SK-N-SH treated with all-trans-retinoic acid at 6 μM for 48 hours (cell line): ENCODE data around the gene PRDM11.

ENCODE experiments used
- ATAC-seq: fragments of 200-7000 bp; cut with Tn5 transposase; 3 replicates; pipeline ENCODE4 v1.9.1; 2020; ENCODE audit warnings: mild to moderate bottlenecking, moderate library complexity
- ARNTL ChIP-seq: fragments of 450-650 bp; formaldehyde crosslinking; IDR thresholded peaks from 2 replicates; pipeline ENCODE4 v1.5.0; 2020; ENCODE audit warnings: low read depth, mild to moderate bottlenecking, moderate library complexity, borderline replicate concordance
- BACH2 ChIP-seq: fragments of 250-450 bp; sonication (Bioruptor Pico); IDR thresholded peaks from 2 replicates; pipeline ENCODE4 v1.9.0; 2021; ENCODE audit warnings: mild to moderate bottlenecking, borderline replicate concordance
- CREB5 ChIP-seq: fragments of 250-450 bp; sonication (Bioruptor Pico); IDR thresholded peaks from 2 replicates; pipeline ENCODE4 v1.5.1; 2020; ENCODE audit warnings: low read depth, mild to moderate bottlenecking, moderate library complexity
- CSDC2 ChIP-seq: fragments of 250-450 bp; sonication (Bioruptor Pico); IDR thresholded peaks from 2 replicates; pipeline ENCODE4 v1.5.0; 2020; ENCODE audit warnings: mild to moderate bottlenecking, moderate library complexity
- ESRRG ChIP-seq: fragments of 250-450 bp; sonication (Bioruptor Pico); IDR thresholded peaks from 2 replicates; pipeline ENCODE4 v1.6.1; 2021; ENCODE audit warnings: mild to moderate bottlenecking
- GLIS3 ChIP-seq: fragments of 250-450 bp; sonication (Bioruptor Pico); IDR thresholded peaks from 2 replicates; pipeline ENCODE4 v1.5.0; 2020; ENCODE audit warnings: mild to moderate bottlenecking, moderate library complexity
- ISL1 ChIP-seq: fragments of 250-450 bp; sonication (Bioruptor Pico); IDR thresholded peaks from 2 replicates; pipeline ENCODE4 v2.1.2; 2022; ENCODE audit warnings: mild to moderate bottlenecking, moderate library complexity
- OSR1 ChIP-seq: fragments of 250-450 bp; sonication (Bioruptor Pico); IDR thresholded peaks from 2 replicates; pipeline ENCODE4 v1.8.0; 2022; ENCODE audit warnings: moderate library complexity, mild to moderate bottlenecking, inconsistent platforms
- PATZ1 ChIP-seq: fragments of 250-450 bp; sonication (Bioruptor Pico); IDR thresholded peaks from 2 replicates; pipeline ENCODE4 v1.8.0; 2020; ENCODE audit warnings: mild to moderate bottlenecking, moderate library complexity, borderline replicate concordance
- POU6F1 ChIP-seq: fragments of 250-450 bp; sonication (Bioruptor Pico); IDR thresholded peaks from 2 replicates; pipeline ENCODE4 v1.8.0; 2021; ENCODE audit warnings: low read depth, mild to moderate bottlenecking, moderate library complexity, borderline replicate concordance
- PPARA ChIP-seq: fragments of 250-450 bp; sonication (Bioruptor Pico); IDR thresholded peaks from 2 replicates; pipeline ENCODE4 v1.5.0; 2020; ENCODE audit warnings: mild to moderate bottlenecking, borderline replicate concordance
- SNAI2 ChIP-seq: fragments of 250-450 bp; sonication (Bioruptor Pico); IDR thresholded peaks from 2 replicates; pipeline ENCODE4 v1.5.0; 2020; ENCODE audit warnings: mild to moderate bottlenecking, moderate library complexity
- TCF4 ChIP-seq: fragments of 250-450 bp; sonication (Bioruptor Pico); IDR thresholded peaks from 2 replicates; pipeline ENCODE4 v1.8.0; 2021; ENCODE audit warnings: mild to moderate bottlenecking, moderate library complexity, borderline replicate concordance
- ZC3H10 ChIP-seq: fragments of 250-450 bp; sonication (Bioruptor Pico); IDR thresholded peaks from 2 replicates; pipeline ENCODE4 v1.5.1; 2021; ENCODE audit warnings: mild to moderate bottlenecking, moderate library complexity
- ZFP3 ChIP-seq: fragments of 250-450 bp; sonication (Bioruptor Pico); IDR thresholded peaks from 2 replicates; pipeline ENCODE4 v1.5.0; 2020; ENCODE audit warnings: mild to moderate bottlenecking, moderate library complexity
- ZFP30 ChIP-seq: fragments of 450-650 bp; formaldehyde crosslinking; IDR thresholded peaks from 2 replicates; pipeline ENCODE4 v1.5.0; 2022; ENCODE audit warnings: mild to moderate bottlenecking, moderate library complexity
- ZNF565 ChIP-seq: fragments of 450-650 bp; formaldehyde crosslinking; conservative IDR thresholded peaks from 2 replicates; pipeline ENCODE4 v1.5.0; 2020; ENCODE audit warnings: low read depth, mild to moderate bottlenecking, moderate library complexity
- ZNF70 ChIP-seq: fragments of 450-650 bp; formaldehyde crosslinking; IDR thresholded peaks from 2 replicates; pipeline ENCODE4 v1.5.0; 2020; ENCODE audit warnings: mild to moderate bottlenecking, moderate library complexity
- ZNF8 ChIP-seq: fragments of 450-650 bp; formaldehyde crosslinking; IDR thresholded peaks from 2 replicates; pipeline ENCODE4 v1.5.0; 2020; ENCODE audit warnings: mild to moderate bottlenecking, moderate library complexity
- TF ChIP-seq, protein P1 (sequence below): fragments of 250-450 bp; sonication (Bioruptor Pico); IDR thresholded peaks from 2 replicates; pipeline ENCODE4 v1.5.1; 2021; ENCODE audit warnings: mild to moderate bottlenecking, moderate library complexity
- TF ChIP-seq, protein P2 (sequence below): fragments of 250-450 bp; sonication (Bioruptor Pico); IDR thresholded peaks from 2 replicates; pipeline ENCODE4 v1.5.0; 2020; ENCODE audit warnings: mild to moderate bottlenecking, moderate library complexity

The PRDM11 gene

DNA sequence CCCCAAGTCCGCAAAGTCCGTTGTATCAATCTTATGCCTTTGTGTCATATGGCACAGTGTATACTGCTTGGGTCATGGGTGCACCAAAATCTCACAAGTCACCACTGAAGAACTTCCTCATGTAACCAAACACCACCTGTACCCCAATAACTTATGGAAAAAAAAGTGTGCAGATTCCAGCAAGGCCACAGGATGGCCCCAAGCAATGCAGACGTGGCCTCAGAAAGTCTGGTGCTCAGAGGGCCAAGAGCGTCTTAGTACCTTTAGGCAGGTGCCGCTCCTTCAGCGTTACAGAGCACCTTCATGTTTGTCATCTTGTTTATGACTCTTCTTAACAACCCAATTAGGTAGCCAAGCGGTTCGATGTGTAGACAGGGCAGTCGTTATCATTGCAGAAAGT, 65.3 kb downstream of the PRDM11 start:
- TF ChIP-seq ZNF70 (CRISPR knock-in tag) (no peak), SNAI2 (CRISPR knock-in tag) (no peak), ZFP30 (CRISPR knock-in tag) (no peak)
- no peak for ATAC-seq

DNA sequence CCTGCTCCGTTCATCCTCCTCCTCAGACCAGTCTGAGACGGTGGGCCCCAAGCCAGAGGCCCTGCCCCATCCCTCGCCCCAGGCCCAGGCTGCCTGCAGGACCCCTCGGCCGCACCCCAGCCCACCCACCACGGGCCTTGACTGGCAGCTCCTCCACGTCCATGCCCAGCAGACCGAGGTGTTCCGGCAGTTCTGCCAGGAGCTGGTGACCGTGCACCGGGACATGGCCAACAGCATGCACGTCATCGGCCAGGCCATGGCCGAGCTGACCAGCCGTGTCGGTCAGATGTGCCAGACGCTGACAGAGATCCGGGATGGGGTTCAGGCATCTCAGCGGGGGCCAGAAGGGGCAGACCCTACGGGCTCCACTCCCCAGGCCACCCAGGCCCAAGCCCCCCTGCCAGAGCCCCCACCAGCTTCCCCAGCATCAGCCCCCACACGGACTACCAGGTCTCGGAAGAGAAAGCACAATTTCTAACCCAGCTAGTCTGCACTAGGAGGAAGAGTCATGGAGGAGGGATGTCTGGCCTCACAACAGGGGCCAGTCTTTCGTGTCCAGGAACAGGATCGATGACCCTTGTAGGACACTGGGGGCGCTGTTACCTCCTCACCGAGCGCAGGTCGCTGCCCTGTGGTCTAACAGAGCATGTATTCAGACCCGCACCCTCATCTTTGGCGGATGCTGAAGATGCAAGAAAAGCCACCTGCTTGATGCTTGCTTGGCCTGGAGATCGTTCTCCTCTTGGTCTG, 66.3 kb downstream of the PRDM11 start:
- ATAC-seq, result no peak; the same call in 2 of the 3 replicates
- TF ChIP-seq ZC3H10 (CRISPR knock-in tag), result no peak
- no peak for TF ChIP-seq ESRRG (CRISPR knock-in tag)
- no peak for TF ChIP-seq ZFP3
- TF ChIP-seq ZNF565 (CRISPR knock-in tag), result no peak
- no peak for TF ChIP-seq ISL1 (CRISPR knock-in tag)
- no peak for TF ChIP-seq CREB5
- no peak for TF ChIP-seq GLIS3

GRCh38 chr11:45213316-45213665, 66.9 kb downstream of the PRDM11 start:
- TF ChIP-seq, protein P1, sequence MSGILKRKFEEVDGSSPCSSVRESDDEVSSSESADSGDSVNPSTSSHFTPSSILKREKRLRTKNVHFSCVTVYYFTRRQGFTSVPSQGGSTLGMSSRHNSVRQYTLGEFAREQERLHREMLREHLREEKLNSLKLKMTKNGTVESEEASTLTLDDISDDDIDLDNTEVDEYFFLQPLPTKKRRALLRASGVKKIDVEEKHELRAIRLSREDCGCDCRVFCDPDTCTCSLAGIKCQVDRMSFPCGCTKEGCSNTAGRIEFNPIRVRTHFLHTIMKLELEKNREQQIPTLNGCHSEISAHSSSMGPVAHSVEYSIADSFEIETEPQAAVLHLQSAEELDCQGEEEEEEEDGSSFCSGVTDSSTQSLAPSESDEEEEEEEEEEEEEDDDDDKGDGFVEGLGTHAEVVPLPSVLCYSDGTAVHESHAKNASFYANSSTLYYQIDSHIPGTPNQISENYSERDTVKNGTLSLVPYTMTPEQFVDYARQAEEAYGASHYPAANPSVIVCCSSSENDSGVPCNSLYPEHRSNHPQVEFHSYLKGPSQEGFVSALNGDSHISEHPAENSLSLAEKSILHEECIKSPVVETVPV (CRISPR knock-in tag), result no peak
- TF ChIP-seq ZNF565 (CRISPR knock-in tag) (no peak), ZNF70 (CRISPR knock-in tag) (no peak), PATZ1 (CRISPR knock-in tag) (no peak), ZNF8 (CRISPR knock-in tag) (no peak), ARNTL (CRISPR knock-in tag) (no peak), ISL1 (CRISPR knock-in tag) (no peak), PPARA (CRISPR knock-in tag) (no peak), OSR1 (CRISPR knock-in tag) (no peak), CSDC2 (CRISPR knock-in tag) (no peak)
- TF ChIP-seq, protein P2, sequence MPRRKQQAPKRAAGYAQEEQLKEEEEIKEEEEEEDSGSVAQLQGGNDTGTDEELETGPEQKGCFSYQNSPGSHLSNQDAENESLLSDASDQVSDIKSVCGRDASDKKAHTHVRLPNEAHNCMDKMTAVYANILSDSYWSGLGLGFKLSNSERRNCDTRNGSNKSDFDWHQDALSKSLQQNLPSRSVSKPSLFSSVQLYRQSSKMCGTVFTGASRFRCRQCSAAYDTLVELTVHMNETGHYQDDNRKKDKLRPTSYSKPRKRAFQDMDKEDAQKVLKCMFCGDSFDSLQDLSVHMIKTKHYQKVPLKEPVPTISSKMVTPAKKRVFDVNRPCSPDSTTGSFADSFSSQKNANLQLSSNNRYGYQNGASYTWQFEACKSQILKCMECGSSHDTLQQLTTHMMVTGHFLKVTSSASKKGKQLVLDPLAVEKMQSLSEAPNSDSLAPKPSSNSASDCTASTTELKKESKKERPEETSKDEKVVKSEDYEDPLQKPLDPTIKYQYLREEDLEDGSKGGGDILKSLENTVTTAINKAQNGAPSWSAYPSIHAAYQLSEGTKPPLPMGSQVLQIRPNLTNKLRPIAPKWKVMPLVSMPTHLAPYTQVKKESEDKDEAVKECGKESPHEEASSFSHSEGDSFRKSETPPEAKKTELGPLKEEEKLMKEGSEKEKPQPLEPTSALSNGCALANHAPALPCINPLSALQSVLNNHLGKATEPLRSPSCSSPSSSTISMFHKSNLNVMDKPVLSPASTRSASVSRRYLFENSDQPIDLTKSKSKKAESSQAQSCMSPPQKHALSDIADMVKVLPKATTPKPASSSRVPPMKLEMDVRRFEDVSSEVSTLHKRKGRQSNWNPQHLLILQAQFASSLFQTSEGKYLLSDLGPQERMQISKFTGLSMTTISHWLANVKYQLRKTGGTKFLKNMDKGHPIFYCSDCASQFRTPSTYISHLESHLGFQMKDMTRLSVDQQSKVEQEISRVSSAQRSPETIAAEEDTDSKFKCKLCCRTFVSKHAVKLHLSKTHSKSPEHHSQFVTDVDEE (CRISPR knock-in tag), result no peak
- no peak for ATAC-seq

DNA sequence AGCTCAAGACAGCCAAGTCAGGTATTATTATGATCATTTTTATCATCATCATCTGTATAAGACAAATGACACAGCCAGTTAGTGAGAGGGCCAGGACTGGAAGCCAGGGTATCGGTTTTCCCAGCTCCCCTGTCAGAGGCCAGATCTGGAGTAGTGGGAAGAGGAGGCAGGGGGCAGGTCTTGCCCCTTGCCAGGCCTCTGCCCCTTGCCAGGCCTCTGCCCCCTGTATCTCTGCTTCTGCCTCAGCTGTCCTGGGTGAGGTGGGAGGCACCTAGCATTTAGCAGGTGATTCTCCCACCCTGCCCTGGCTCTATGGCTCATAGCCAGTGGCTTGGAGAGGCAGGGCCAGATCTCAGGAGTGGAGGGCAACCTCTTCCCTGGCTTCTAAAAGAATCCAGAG, 67.3 kb downstream of the PRDM11 start:
- TF ChIP-seq OSR1 (CRISPR knock-in tag) (no peak), TCF4 (CRISPR knock-in tag) (no peak), ZNF70 (CRISPR knock-in tag) (no peak), ZNF565 (CRISPR knock-in tag) (no peak), CSDC2 (CRISPR knock-in tag) (no peak), ZFP30 (CRISPR knock-in tag) (no peak), POU6F1 (CRISPR knock-in tag) (no peak), ESRRG (CRISPR knock-in tag) (no peak), BACH2 (CRISPR knock-in tag) (no peak)
- TF ChIP-seq, protein P2 (CRISPR knock-in tag), result no peak
- no peak for ATAC-seq
